ENCODE results near the gene CFAP43.

The CFAP43 gene

GRCh38 chr10:104098358-104098925 lies 133.7 kb downstream of the CFAP43 start:
- no peak for DNase-seq (ENCODE audit: low read depth)

- DNase-seq (ENCODE audit: low read depth) = no peak
Observed at GRCh38 chr10:104096692-104097091, 135.5 kb downstream of the CFAP43 start.

- no peak for DNase-seq (ENCODE audit: low read depth)
Observed at GRCh38 chr10:104092749-104093148, 139.4 kb downstream of the CFAP43 start.

GRCh38 chr10:104090611-104091010 lies 141.6 kb downstream of the CFAP43 start:
- no peak for DNase-seq (ENCODE audit: low read depth)

DNA sequence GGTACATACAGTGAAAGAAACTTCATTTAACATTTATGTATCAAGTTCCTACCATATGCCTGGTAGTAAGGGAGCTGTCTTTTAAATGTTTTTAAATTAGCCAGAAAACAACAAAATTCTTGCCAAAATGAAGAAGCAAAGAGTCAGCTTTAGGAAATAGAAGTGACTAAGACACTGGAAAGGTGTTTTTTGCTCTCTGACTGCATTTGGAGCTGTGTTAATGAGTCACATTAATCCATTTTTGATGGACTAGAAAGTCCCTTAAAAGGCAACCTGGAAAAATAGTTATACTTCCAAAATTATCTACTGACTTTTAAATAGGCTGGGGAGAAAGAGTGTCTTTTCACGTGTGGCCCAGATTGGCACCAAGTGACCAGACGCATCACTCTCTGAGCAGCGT lies 142.5 kb downstream of the CFAP43 start:
- DNase-seq (ENCODE audit: low read depth) = no peak

- DNase-seq (ENCODE audit: low read depth) = no peak
Observed at GRCh38 chr10:104088239-104088638, 143.9 kb downstream of the CFAP43 start.

DNA sequence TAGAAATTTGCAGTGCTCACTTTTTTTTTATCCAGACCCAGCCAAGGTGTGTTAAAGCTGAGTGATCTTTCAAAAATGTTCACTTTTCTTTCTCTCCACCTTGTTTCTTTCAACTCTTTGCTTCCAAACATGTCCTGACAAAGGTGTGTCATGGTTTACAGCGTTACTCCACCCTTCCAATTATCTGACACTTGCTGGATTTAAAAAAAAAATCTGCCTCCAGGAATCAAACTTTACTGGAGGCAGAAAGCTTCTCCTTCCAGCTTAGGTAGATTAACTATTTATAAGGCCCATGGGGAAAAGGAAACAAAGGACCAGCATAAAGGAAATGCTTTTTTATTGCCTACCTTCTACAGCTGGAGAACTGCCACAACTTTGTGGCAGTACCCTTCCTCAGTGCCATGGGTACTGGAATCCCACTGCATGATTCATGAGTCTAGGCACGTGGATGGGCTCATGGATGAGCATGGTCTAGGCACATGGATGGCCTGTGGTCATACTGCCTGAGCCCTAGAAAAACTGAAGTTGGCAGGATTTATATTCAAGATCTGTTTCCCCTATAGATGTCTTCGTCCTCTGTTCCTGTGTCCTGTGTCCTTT lies 146.3 kb downstream of the CFAP43 start, which contains the start of gene COL17A1:
Gene COL17A1 (minus strand): TSS at position 80 of the 600 bp plus-strand sequence. CDS start 5,207 bp downstream, outside the sequence.
- DNase-seq (ENCODE audit: low read depth) = no peak

GRCh38 chr10:104084482-104085142 lies 147.6 kb downstream of the CFAP43 start:
- no peak for DNase-seq (ENCODE audit: low read depth)

- no peak for DNase-seq (ENCODE audit: low read depth)
Observed at GRCh38 chr10:104081998-104082397, 150.2 kb downstream of the CFAP43 start.

DNA sequence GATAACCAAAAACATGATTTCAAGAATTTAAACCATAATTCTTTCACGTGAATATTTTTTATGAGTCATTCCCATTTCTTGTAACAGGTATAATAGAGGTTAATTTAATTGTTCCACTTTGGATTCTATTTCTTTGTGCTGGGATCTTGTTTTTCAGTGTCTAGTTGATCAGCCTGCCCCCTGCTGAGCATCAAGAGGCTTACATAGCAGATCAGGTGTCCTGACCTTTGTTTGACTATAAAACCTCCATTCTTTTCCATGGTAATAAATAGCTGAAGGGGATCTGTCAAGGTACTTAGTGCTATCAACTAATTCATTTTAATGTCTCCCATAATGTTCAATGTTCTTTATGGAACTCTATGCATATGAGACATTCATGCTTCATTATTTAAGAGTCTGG lies 151.4 kb downstream of the CFAP43 start:
- no peak for DNase-seq (ENCODE audit: low read depth)

All from stimulated activated CD8-positive, alpha-beta memory T cell treated with anti-CD3 and anti-CD28 coated beads, Interleukin-4, amount 100 ng/mL, for 24 hours (primary cell).